H1 (cell line): ENCODE data around the gene ACAD9. TPM values are rescaled to one million over a fixed set of nuclear protein-coding genes. Genes with fewer than 3 reads are reported as not detected.

Source experiments
- CREB1 ChIP-seq: IDR thresholded peaks from 2 replicates; pipeline ENCODE4 v1.6.1; 2012; ENCODE audit warnings: inconsistent platforms
- SIN3A ChIP-seq, 2 experiments: IDR thresholded peaks in 1 of 2; conservative IDR thresholded peaks in 1 of 2; 2 replicates each; pipeline ENCODE4 v1.6.1; 2011 to 2012; ENCODE audit warnings: low read length in 2 of 2, improper control_type of control experiment in 1 of 2, low read depth in 1 of 2, mild to moderate bottlenecking in 1 of 2
- polyA plus RNA-seq, 7 experiments: library from polyadenylated mRNA; depleted of rRNA in 3 of 7; stranded (reverse) in 5 of 7; unstranded in 2 of 7; fragments of >200 nt in 5 of 7; fragments of 200-250 nt in 2 of 7; gene quantifications; 1 replicate in 5 of 7; 2 replicates in 1 of 7; 4 replicates in 1 of 7; pipeline versions ENCODE4 v1.2.1 to v1.2.3, GENCODE V29; 2011 to 2013; ENCODE audit warnings: missing spikeins in 2 of 7, mixed read lengths in 2 of 7
- total RNA-seq: library from RNA; stranded (reverse); fragmentation: NEBNext Ultra II Directional; extraction: Animal tissue kit (Norgen Biotek cat#: 25700); gene quantifications from 2 replicates; pipeline ENCODE4 v1.2.1, GENCODE V29; 2021

The ACAD9 gene
- total and polyA plus RNA-seq, 2 of the 8 experiments (the other 6 are each of a cell fraction or from before 2014, with no cell fraction given): 27.5 to 28.9 TPM

DNA sequence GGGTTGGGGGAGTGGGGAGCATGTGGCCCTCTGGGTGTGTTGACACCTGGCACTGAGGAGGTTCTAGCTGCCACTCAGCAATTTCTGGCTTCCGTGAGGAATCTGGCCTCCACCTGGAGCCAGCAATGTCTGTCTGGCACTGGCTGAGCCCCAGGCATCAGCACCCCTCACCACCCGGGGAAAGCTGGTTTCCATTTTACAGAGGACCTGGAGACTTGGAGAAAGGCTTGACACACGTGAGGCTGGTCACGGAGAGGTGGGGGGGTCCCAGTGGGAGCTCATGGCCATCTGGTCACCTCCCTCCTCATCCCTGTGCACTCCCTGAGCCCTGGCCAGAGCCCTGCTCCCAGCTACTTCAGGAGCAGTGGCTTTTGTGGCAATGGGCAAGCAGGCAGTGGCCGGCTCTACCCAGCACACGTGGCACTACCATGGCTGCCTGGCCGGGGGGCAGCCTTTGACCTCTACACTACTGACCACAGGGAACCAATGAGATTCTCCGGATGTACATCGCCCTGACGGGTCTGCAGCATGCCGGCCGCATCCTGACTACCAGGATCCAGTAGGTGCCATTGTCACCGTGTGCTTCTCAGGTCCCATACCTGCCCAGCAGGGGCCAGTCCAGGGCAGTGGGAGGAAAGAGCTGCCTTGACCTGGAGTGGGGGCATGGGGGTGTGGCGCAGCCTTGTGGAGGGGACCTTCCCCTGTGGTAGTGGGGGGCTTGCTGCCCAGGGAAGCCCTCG is 28.5 kb downstream of the ACAD9 start (continued):
- TF ChIP-seq SIN3A (conservative IDR thresholded peaks at IDR 0.05 in 1 of 2, IDR thresholded peaks at IDR 0.05 in 1 of 2; ENCODE audit: low read depth in 1 of 2, low read length in 2 of 2) (no peak), CREB1 (no peak)
